HAP-1 (cell line): ENCODE results near the gene AGPAT1.

Source experiments
- DNase-seq, 2 experiments: peaks; one replicate each; pipeline ENCODE4 v3.0.0-alpha.2; 2016 to 2020; ENCODE audit warnings: low spot score in 2 of 2
- H3K27me3 ChIP-seq: fragments of 250-450 bp; sonication (Bioruptor Pico); 2 replicates; pipeline ENCODE4 v1.5.1; 2020; ENCODE audit warnings: low read depth, mild to moderate bottlenecking, moderate library complexity
- H3K36me3 ChIP-seq: fragments of 250-450 bp; sonication (Bioruptor Pico); replicated peaks from 2 replicates; pipeline ENCODE4 v1.5.1; 2020; ENCODE audit warnings: mild to moderate bottlenecking
- H3K4me1 ChIP-seq: fragments of 250-450 bp; sonication (Bioruptor Pico); 2 replicates; pipeline ENCODE4 v1.5.1; 2020; ENCODE audit warnings: mild to moderate bottlenecking
- H3K4me3 ChIP-seq: fragments of 250-450 bp; sonication (Bioruptor Pico); 2 replicates; pipeline ENCODE4 v1.5.1; 2020; ENCODE audit warnings: mild to moderate bottlenecking, moderate library complexity
- H3K9me3 ChIP-seq: fragments of 250-450 bp; sonication (Bioruptor Pico); 2 replicates; pipeline ENCODE4 v1.5.1; 2020; ENCODE audit warnings: mild to moderate bottlenecking, moderate library complexity
- in situ Hi-C: fragments of 300-500 bp; cut with MboI; formaldehyde crosslinking; loops from 3 replicates; pipeline ENCODE4 v1.14.3; 2020; ENCODE audit warnings: low sequenced_read_pairs, inconsistent platforms, mixed read lengths

AGPAT1 gene

GRCh38 chr6:32166411-32167061 is 9.3 kb downstream of the AGPAT1 start:
- no peak for DNase-seq
- no peaks in the 10 kb centered on the region for H3K27me3 ChIP-seq
- no peak overlapping the region for H3K4me3 ChIP-seq
- in situ Hi-C loops: no loop called here
- peaks cover 52% of the 10 kb centered on the region for H3K36me3 ChIP-seq
- H3K9me3 ChIP-seq: no peaks in the 10 kb centered on the region
- H3K4me1 ChIP-seq: no peaks in the 10 kb centered on the region

- no peak for DNase-seq
- no peaks in the 10 kb centered on the region for H3K27me3 ChIP-seq
- no peaks in the 10 kb centered on the region for H3K4me1 ChIP-seq
- peaks cover 37% of the 10 kb centered on the region for H3K36me3 ChIP-seq
- H3K4me3 ChIP-seq: no peak within 1 kb of the TSS
- in situ Hi-C loops: no loop called here
- H3K9me3 ChIP-seq: no peaks in the 10 kb centered on the region
Observed at GRCh38 chr6:32164295-32164694, 11.6 kb downstream of the AGPAT1 start, which contains the start of gene EGFL8. Gene EGFL8, plus strand, starts transcription at chr6:32164595. Its CDS starts 1,571 bp downstream, at chr6:32166166.

GRCh38 chr6:32163559-32164258 is 12.2 kb downstream of the AGPAT1 start:
- in situ Hi-C loops: no loop called here
- no peaks in the 10 kb centered on the region for H3K27me3 ChIP-seq
- no peak for DNase-seq
- peaks cover 35% of the 10 kb centered on the region for H3K36me3 ChIP-seq
- no peak overlapping the region for H3K4me3 ChIP-seq
- H3K4me1 ChIP-seq: no peaks in the 10 kb centered on the region
- no peaks in the 10 kb centered on the region for H3K9me3 ChIP-seq

GRCh38 chr6:32158052-32158451 is 17.8 kb downstream of the AGPAT1 start:
- Histone ChIP-seq H3K9me3 (no peaks in the 10 kb centered on the region), H3K4me1 (peaks cover 8% of the 10 kb centered on the region), H3K36me3 (peaks cover 37% of the 10 kb centered on the region), H3K27me3 (no peaks in the 10 kb centered on the region), H3K4me3 (no peak overlapping the region)
- DNase-seq: no peak
- in situ Hi-C loops: no loop called here

GRCh38 chr6:32156891-32157290 is 19.0 kb downstream of the AGPAT1 start:
- no peaks in the 10 kb centered on the region for H3K27me3 ChIP-seq
- H3K36me3 ChIP-seq: peaks cover 33% of the 10 kb centered on the region
- no peak for DNase-seq
- in situ Hi-C loops: no loop called here
- H3K9me3 ChIP-seq: no peaks in the 10 kb centered on the region
- H3K4me3 ChIP-seq: no peak overlapping the region
- H3K4me1 ChIP-seq: peaks cover 9% of the 10 kb centered on the region

DNA sequence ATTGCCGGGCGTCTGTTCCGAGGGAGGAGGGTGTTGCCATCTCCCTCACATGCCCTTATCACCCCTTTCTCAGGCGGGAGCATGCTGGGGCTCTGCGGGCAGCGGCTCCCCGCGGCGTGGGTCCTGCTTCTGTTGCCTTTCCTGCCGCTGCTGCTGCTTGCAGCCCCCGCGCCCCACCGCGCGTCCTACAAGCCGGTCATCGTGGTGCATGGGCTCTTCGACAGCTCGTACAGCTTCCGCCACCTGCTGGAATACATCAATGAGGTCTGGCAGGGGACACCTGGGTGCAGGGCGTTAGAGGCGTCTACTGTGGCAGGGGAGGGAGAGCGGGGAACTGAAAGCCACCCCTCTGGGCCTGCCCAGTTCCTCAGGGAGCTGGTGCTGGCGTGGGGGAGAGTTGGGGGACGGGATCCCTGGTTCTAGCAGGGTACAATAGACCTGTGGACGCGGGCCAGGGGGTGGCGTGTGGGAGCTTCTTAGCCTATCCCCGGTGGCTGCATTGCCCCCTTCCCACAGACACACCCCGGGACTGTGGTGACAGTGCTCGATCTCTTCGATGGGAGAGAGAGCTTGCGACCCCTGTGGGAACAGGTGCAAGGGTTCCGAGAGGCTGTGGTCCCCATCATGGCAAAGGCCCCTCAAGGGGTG is 21.2 kb downstream of the AGPAT1 start:
- peaks cover 33% of the 10 kb centered on the region for H3K36me3 ChIP-seq
- peak; percentile 61 to 79 for DNase-seq

GRCh38 chr6:32153564-32154513 is 22.0 kb downstream of the AGPAT1 start, which contains the start of gene PPT2:
Gene PPT2, plus strand, starts transcription at chr6:32154141. Its CDS starts 454 bp downstream, at chr6:32154595.
- Histone ChIP-seq H3K4me1 (peaks cover 9% of the 10 kb centered on the region), H3K9me3 (no peaks in the 10 kb centered on the region)
- in situ Hi-C loops: no loop called here

More for the DNA sequence above, 21.2 kb downstream of the AGPAT1 start:
- Histone ChIP-seq H3K9me3 (no peaks in the 10 kb centered on the region), H3K4me1 (peaks cover 9% of the 10 kb centered on the region), H3K27me3 (no peaks in the 10 kb centered on the region), H3K4me3 (peak overlapping the region; percentile 87)
- in situ Hi-C loops: no loop called here

DNA sequence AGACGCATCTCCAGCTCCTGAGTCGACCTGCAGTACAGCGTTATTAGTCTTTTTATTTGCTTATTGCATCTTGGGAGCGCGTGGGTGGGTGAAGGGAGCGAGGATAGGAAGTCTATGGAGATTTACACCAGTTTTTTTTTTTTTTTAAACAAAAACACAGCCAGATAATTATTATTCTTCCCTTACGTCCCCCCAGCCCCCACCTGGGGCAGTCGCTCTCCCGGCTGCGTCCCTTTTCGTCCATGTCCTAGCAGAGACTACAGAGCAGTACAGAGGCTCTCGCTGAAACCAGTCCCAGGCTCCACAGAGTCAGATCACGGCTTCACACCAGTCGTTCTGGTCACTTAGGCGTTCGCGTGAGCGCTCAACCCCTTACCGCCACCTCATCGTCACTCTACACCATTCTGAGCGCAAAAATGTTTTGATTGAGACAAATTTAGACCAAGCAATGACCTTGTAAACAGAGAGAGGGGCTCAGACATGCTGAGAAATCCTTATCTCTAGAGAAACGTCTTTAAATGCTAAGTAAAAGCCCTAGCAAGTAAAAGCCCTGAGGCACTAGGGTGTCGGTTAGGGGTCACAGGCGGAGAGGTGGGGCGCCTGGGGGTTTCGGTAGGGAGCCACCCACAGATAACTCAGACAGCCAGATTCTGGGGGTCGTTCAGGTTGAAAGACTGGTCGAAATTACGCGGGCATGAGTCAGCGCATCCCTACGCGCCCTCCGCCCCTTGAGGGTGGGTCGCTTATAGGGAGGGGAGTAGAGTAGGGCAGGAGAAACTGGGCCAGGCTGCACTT is 22.9 kb downstream of the AGPAT1 start:
- Histone ChIP-seq H3K27me3 (no peaks in the 10 kb centered on the region), H3K36me3 (peaks cover 22% of the 10 kb centered on the region), H3K4me3 (peak overlapping the region; percentile 87), H3K9me3 (no peaks in the 10 kb centered on the region), H3K4me1 (peaks cover 9% of the 10 kb centered on the region)
- in situ Hi-C loops: no loop called here
- no peak for DNase-seq

More at GRCh38 chr6:32153564-32154513, 22.0 kb downstream of the AGPAT1 start, which contains the start of gene PPT2:
- H3K27me3 ChIP-seq: no peaks in the 10 kb centered on the region
- DNase-seq: peak; percentile 87 to 94
- H3K4me3 ChIP-seq: peak within 1 kb of the TSS; percentile 87
- peaks cover 30% of the 10 kb centered on the region for H3K36me3 ChIP-seq

DNA sequence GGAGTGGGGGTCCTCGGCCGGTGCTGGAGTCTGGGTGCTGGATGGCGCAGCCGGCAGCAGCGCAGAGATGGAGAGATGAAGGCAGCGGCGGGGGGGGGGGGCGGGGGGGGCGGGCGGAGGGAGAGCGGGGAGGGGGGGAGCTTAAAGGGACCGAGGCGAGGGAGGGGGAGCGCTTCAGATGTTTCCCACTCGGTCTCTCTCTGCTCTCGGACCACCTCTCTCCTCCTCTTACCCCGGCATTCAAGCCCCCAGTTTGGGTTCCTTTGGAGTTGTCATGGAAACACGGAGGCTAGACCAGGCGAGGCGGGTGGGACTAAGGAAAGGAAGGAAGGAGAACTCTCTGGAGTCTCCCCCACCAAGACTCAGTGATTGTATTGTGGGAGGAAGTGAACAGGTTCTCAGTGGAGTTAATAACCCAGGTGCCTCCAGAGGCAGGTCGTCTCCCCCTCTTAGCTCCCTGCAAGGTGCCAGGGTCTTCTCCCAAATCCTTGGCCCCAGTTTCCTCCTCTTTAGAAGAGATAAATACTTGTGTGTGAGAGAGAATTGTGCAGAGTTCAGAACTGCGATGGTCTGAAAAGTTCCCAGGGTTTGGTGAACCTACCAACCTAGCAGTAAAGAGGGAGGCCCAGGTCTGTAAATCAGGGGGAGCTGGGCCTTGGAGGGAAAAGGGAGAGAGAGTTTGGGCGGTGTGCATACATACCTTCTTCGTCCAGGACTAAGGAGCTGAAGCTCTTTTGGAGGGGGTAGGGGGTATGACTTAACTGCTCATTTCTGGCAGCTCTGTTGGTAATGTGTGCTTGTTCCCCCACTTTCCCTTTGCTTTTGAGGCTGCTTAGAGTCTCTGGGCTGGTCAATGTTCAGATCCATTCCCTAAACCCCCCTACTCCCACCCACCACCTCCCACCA is 23.8 kb downstream of the AGPAT1 start, which contains the start of gene PRRT1:
PRRT1 (minus strand) TSS at position 77 of the 906 bp plus-strand sequence. CDS start 112 bp downstream, outside the sequence.
- no peaks in the 10 kb centered on the region for H3K9me3 ChIP-seq
- H3K27me3 ChIP-seq: no peaks in the 10 kb centered on the region
- H3K36me3 ChIP-seq: peaks cover 13% of the 10 kb centered on the region
- H3K4me1 ChIP-seq: peaks cover 9% of the 10 kb centered on the region
- DNase-seq: no peak
- H3K4me3 ChIP-seq: no peak within 1 kb of the TSS
- in situ Hi-C loops: no loop called here

- Histone ChIP-seq H3K27me3 (peaks cover under 1% of the 10 kb centered on the region; the same call in 1 of the 2 replicates), H3K4me1 (peaks cover 9% of the 10 kb centered on the region), H3K4me3 (no peak overlapping the region), H3K36me3 (peaks cover 5% of the 10 kb centered on the region; the same call in 1 of the 2 replicates), H3K9me3 (no peaks in the 10 kb centered on the region)
- DNase-seq: no peak
- in situ Hi-C loops: no loop called here
Observed at GRCh38 chr6:32151181-32151862, 24.6 kb downstream of the AGPAT1 start.
